ENCODE measurements around the gene KCTD17. TPM values are rescaled to one million over a fixed set of nuclear protein-coding genes. Genes with fewer than 3 reads are reported as not detected.

KCTD17 gene
- total RNA-seq, 4 donors from 2014 or later = 1.8 to 3.3 (median 2.6) TPM

GRCh38 chr22:37036655-37037377, 14.7 kb upstream of the KCTD17 start:
- TF ChIP-seq CTCF (IDR thresholded peaks at IDR 0.05 in 4 of 5, conservative IDR thresholded peaks at IDR 0.05 in 1 of 5) (no peak), POLR2A (IDR thresholded peaks at IDR 0.05) (no peak)
- intact Hi-C loops (cut with DNase I; ENCODE audit: low total_unique reads) (no loop called here), in situ Hi-C loops (cut with MboI; ENCODE audit: low sequenced_read_pairs in 4 of 4) (no loop called here)
- peaks cover 4 to 29% (median 10%) of the 10 kb centered on the region in 3 donors for H3K27me3 ChIP-seq
- no peak overlapping the region for H3K4me3 ChIP-seq
- ATAC-seq = no peak
- no peak for DNase-seq
- H3K27ac ChIP-seq = no peak overlapping the region
- no peaks in the 10 kb centered on the region for H3K36me3 ChIP-seq
- H3K9me3 ChIP-seq = no peaks in the 10 kb centered on the region
- no peaks in the 10 kb centered on the region for H3K4me1 ChIP-seq

- Histone ChIP-seq H3K4me3 (no peak overlapping the region), H3K9me3 (no peaks in the 10 kb centered on the region), H3K36me3 (no peaks in the 10 kb centered on the region), H3K4me1 (no peaks in the 10 kb centered on the region), H3K27me3 (peaks cover 4 to 29% (median 10%) of the 10 kb centered on the region in 3 donors), H3K27ac (no peak overlapping the region)
- in situ Hi-C loops (cut with MboI; ENCODE audit: low sequenced_read_pairs in 4 of 4) (no loop called here), intact Hi-C loops (cut with DNase I; ENCODE audit: low total_unique reads) (no loop called here)
- DNase-seq = no peak
- TF ChIP-seq POLR2A (IDR thresholded peaks at IDR 0.05) (no peak), CTCF (IDR thresholded peaks at IDR 0.05 in 4 of 5, conservative IDR thresholded peaks at IDR 0.05 in 1 of 5) (no peak)
- no peak for ATAC-seq
These were observed 13.9 kb upstream of the KCTD17 start for GRCh38 chr22:37037669-37038068.

- Histone ChIP-seq H3K27ac (no peak overlapping the region), H3K27me3 (peaks cover 4 to 29% (median 10%) of the 10 kb centered on the region in 3 donors), H3K4me1 (no peaks in the 10 kb centered on the region), H3K9me3 (no peaks in the 10 kb centered on the region), H3K36me3 (no peaks in the 10 kb centered on the region), H3K4me3 (no peak overlapping the region)
- intact Hi-C loops (cut with DNase I; ENCODE audit: low total_unique reads) = no loop called here
- ATAC-seq (no peak), DNase-seq (no peak)
- TF ChIP-seq CTCF (IDR thresholded peaks at IDR 0.05 in 4 of 5, conservative IDR thresholded peaks at IDR 0.05 in 1 of 5) (no peak), POLR2A (IDR thresholded peaks at IDR 0.05) (no peak)
- in situ Hi-C loops (cut with MboI; ENCODE audit: low sequenced_read_pairs in 4 of 4) = no loop called here
These were observed 12.1 kb upstream of the KCTD17 start for GRCh38 chr22:37039466-37039865.

- Histone ChIP-seq H3K4me1 (no peaks in the 10 kb centered on the region), H3K36me3 (no peaks in the 10 kb centered on the region), H3K9me3 (no peaks in the 10 kb centered on the region), H3K27me3 (peaks cover 0 to 14% (median 2%) of the 10 kb centered on the region in 3 donors), H3K27ac (no peak overlapping the region), H3K4me3 (no peak overlapping the region)
- in situ Hi-C loops (cut with MboI; ENCODE audit: low sequenced_read_pairs in 4 of 4) (no loop called here), intact Hi-C loops (cut with DNase I; ENCODE audit: low total_unique reads) (no loop called here)
- TF ChIP-seq POLR2A (IDR thresholded peaks at IDR 0.05) (no peak), CTCF (IDR thresholded peaks at IDR 0.05 in 4 of 5, conservative IDR thresholded peaks at IDR 0.05 in 1 of 5) (no peak)
- no peak for DNase-seq
- ATAC-seq = no peak
These were observed 8.2 kb upstream of the KCTD17 start for GRCh38 chr22:37043209-37043827.
